Tibial nerve (tissue), 3 donors: Measurements from ENCODE around the gene BMPR1B.

Experiments
- CTCF ChIP-seq, 5 experiments: fragments of 200-600 bp in 3 of 5; fragments of 450-650 bp in 2 of 5; sonication (generic) in 3 of 5; IDR thresholded peaks; one replicate each; pipeline ENCODE4 v1.5.1; 2016 to 2019; ENCODE audit warnings: antibody characterized with exemption in 5 of 5, mild to moderate bottlenecking in 3 of 5, moderate library complexity in 2 of 5
- POLR2A ChIP-seq, 2 donors: fragments of 450-650 bp; IDR thresholded peaks; one replicate each; pipeline ENCODE4 v1.6.1; 2017; ENCODE audit warnings: antibody characterized with exemption in 2 of 2, mild to moderate bottlenecking in 2 of 2, moderate library complexity in 2 of 2

- TF ChIP-seq CTCF (IDR thresholded peaks at IDR 0.05) (no peak), POLR2A (IDR thresholded peaks at IDR 0.05) (no peak)
Observed at GRCh38 chr4:94763005-94763404, 5.2 kb downstream of the BMPR1B start.
